Hepatocyte (in vitro differentiated cells): Measurements from ENCODE around the gene GUSB.

Experiments used
- EZH2 ChIP-seq: fragments of 200-600 bp; sonication (generic); IDR thresholded peaks from 2 replicates; pipeline ENCODE4 v1.6.1; 2016; ENCODE audit warnings: antibody characterized with exemption, mild to moderate bottlenecking, borderline replicate concordance
- EZH2phosphoT487 ChIP-seq: fragments of 200-600 bp; sonication (generic); IDR thresholded peaks from one replicate; pipeline ENCODE4 v1.6.1; 2018; ENCODE audit warnings: antibody characterized with exemption, mild to moderate bottlenecking, low read depth, moderate library complexity; ENCODE audit not compliant: unreplicated experiment, severe bottlenecking
- TF ChIP-seq, protein P1 (sequence below): fragments of 200-600 bp; sonication (generic); IDR thresholded peaks from 2 replicates; pipeline ENCODE4 v1.5.1; 2016; ENCODE audit warnings: antibody characterized with exemption, mild to moderate bottlenecking; ENCODE audit not compliant: poor library complexity

DNA sequence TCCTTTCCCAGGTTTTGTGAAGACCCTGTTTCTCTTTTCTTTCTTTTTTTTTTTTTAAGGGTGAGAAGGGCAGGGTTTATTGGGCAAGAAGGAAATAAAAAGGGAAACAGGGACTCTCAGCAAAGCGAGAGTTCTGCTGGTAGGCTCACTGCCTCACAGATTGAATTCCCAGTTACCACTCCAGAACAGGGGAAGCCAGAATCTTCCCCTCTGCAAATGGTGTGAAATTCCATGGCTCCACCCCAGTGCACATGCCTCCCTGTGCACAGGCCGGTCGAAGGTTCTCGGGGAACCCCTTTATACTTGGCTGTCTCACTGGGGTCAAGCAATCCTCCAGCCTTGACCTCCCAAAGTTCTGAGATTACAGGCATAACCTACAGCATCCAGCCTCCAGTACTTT, 10.5 kb upstream of the GUSB start:
- TF ChIP-seq, protein P1, sequence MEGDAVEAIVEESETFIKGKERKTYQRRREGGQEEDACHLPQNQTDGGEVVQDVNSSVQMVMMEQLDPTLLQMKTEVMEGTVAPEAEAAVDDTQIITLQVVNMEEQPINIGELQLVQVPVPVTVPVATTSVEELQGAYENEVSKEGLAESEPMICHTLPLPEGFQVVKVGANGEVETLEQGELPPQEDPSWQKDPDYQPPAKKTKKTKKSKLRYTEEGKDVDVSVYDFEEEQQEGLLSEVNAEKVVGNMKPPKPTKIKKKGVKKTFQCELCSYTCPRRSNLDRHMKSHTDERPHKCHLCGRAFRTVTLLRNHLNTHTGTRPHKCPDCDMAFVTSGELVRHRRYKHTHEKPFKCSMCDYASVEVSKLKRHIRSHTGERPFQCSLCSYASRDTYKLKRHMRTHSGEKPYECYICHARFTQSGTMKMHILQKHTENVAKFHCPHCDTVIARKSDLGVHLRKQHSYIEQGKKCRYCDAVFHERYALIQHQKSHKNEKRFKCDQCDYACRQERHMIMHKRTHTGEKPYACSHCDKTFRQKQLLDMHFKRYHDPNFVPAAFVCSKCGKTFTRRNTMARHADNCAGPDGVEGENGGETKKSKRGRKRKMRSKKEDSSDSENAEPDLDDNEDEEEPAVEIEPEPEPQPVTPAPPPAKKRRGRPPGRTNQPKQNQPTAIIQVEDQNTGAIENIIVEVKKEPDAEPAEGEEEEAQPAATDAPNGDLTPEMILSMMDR, result no peak
- TF ChIP-seq EZH2phosphoT487, result no peak
- TF ChIP-seq EZH2, result no peak
